ENCODE data around the gene GDI2. TPM values are rescaled to one million over a fixed set of nuclear protein-coding genes. Genes with fewer than 3 reads are reported as not detected.

GDI2 gene
- total RNA-seq, 6 experiments from 2014 or later, result 248 to 267 (median 259) TPM

GRCh38 chr10:5746197-5746596 lies 67.0 kb downstream of the GDI2 start:
- Mint-ChIP-seq H3K27ac (no peak overlapping the region), H3K36me3 (ENCODE audit: low read depth) (peaks cover 45% of the 10 kb centered on the region), H3K27me3 (ENCODE audit: insufficient read depth) (no peaks in the 10 kb centered on the region), H3K9me3 (no peaks in the 10 kb centered on the region), H3K4me1 (ENCODE audit: low read depth) (no peaks in the 10 kb centered on the region), H3K4me3 (no peak overlapping the region)
- TF ChIP-seq CTCF (IDR thresholded peaks at IDR 0.05), result no peak
- no peak for DNase-seq

- no peak for TF ChIP-seq CTCF (IDR thresholded peaks at IDR 0.05)
- H3K4me1 Mint-ChIP-seq (ENCODE audit: low read depth), result no peaks in the 10 kb centered on the region
- H3K27ac Mint-ChIP-seq, result no peak overlapping the region
- no peaks in the 10 kb centered on the region for H3K9me3 Mint-ChIP-seq
- H3K4me3 Mint-ChIP-seq, result no peak overlapping the region
- DNase-seq, result no peak
- H3K27me3 Mint-ChIP-seq (ENCODE audit: insufficient read depth), result no peaks in the 10 kb centered on the region; the same call in 1 of the 2 replicates
- peaks cover 48% of the 10 kb centered on the region for H3K36me3 Mint-ChIP-seq (ENCODE audit: low read depth)
Observed at GRCh38 chr10:5744849-5745248, 68.4 kb downstream of the GDI2 start.

GRCh38 chr10:5743736-5744135 lies 69.5 kb downstream of the GDI2 start:
- H3K27ac Mint-ChIP-seq, result no peak overlapping the region
- no peak for DNase-seq
- no peak overlapping the region for H3K4me3 Mint-ChIP-seq
- no peaks in the 10 kb centered on the region for H3K9me3 Mint-ChIP-seq
- TF ChIP-seq CTCF (IDR thresholded peaks at IDR 0.05), result no peak
- H3K36me3 Mint-ChIP-seq (ENCODE audit: low read depth), result peaks cover 39% of the 10 kb centered on the region
- H3K27me3 Mint-ChIP-seq (ENCODE audit: insufficient read depth), result no peaks in the 10 kb centered on the region; the same call in 1 of the 2 replicates
- no peaks in the 10 kb centered on the region for H3K4me1 Mint-ChIP-seq (ENCODE audit: low read depth)

- no peaks in the 10 kb centered on the region for H3K4me1 Mint-ChIP-seq (ENCODE audit: low read depth)
Observed at GRCh38 chr10:5742116-5742515, 71.1 kb downstream of the GDI2 start.

GRCh38 chr10:5741276-5741675 lies 72.0 kb downstream of the GDI2 start:
- Mint-ChIP-seq H3K4me3 (no peak overlapping the region), H3K27ac (no peak overlapping the region), H3K9me3 (no peaks in the 10 kb centered on the region), H3K36me3 (ENCODE audit: low read depth) (peaks cover 24% of the 10 kb centered on the region), H3K4me1 (ENCODE audit: low read depth) (no peaks in the 10 kb centered on the region), H3K27me3 (ENCODE audit: insufficient read depth) (no peaks in the 10 kb centered on the region; the same call in 1 of the 2 replicates)
- DNase-seq, result no peak
- no peak for TF ChIP-seq CTCF (IDR thresholded peaks at IDR 0.05)

More at GRCh38 chr10:5742116-5742515, 71.1 kb downstream of the GDI2 start:
- Mint-ChIP-seq H3K27me3 (ENCODE audit: insufficient read depth) (no peaks in the 10 kb centered on the region; the same call in 1 of the 2 replicates), H3K27ac (no peak overlapping the region), H3K9me3 (no peaks in the 10 kb centered on the region), H3K36me3 (ENCODE audit: low read depth) (peaks cover 28% of the 10 kb centered on the region), H3K4me3 (no peak overlapping the region)
- TF ChIP-seq CTCF (IDR thresholded peaks at IDR 0.05), result no peak
- DNase-seq, result no peak

- Mint-ChIP-seq H3K9me3 (no peaks in the 10 kb centered on the region), H3K36me3 (ENCODE audit: low read depth) (peaks cover 12% of the 10 kb centered on the region), H3K27me3 (ENCODE audit: insufficient read depth) (no peaks in the 10 kb centered on the region; the same call in 1 of the 2 replicates), H3K4me3 (no peak overlapping the region), H3K4me1 (ENCODE audit: low read depth) (no peaks in the 10 kb centered on the region), H3K27ac (no peak overlapping the region)
- DNase-seq, result no peak
- no peak for TF ChIP-seq CTCF (IDR thresholded peaks at IDR 0.05)
Observed at GRCh38 chr10:5738427-5738826, 74.8 kb downstream of the GDI2 start.
